ENCODE measurements around the gene OR2V1.

DNA sequence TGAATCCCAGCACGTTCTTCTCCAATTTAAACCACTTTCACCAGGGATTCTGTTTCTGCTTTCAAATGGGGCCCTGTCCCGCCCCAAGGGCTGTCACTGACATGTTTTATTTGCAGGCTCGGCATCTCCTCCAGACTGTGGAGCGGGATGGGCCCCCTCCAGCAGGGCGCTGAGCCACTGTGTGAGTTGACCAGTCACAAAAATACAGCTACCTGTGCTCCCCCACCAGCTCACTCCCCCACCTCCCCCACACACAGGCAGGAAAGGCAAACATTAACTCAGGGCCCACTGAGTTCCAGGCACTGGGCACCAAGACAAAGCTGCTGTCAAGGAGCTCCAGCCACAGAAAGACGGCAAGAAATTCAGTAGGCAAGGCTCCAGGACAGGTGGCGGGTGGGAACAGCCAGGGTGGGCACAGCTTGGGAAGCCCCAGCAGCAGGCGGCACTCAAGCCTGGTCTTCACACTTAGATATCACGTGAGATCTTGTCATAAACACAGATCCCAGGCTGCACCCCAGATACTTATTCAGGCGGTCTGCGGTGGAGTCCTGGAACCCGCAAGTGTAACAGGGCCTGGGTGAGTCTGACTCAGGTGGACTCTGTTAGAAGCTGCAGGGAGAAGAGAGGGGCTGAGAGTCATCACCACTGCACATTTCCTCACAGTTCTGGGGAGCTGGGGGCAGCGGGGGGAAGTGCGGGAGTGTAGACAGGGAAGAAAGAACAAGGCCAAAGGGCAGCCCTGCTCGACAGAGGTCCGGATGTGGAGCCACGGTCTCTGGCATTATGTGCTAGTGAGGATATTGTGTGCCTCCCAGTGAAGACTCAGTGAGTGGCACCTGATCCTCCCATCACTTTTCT is 44.7 kb downstream of the OR2V1 start:
- no peak for TF ChIP-seq POLR2A (IDR thresholded peaks at IDR 0.05)
- TF ChIP-seq, protein P1, sequence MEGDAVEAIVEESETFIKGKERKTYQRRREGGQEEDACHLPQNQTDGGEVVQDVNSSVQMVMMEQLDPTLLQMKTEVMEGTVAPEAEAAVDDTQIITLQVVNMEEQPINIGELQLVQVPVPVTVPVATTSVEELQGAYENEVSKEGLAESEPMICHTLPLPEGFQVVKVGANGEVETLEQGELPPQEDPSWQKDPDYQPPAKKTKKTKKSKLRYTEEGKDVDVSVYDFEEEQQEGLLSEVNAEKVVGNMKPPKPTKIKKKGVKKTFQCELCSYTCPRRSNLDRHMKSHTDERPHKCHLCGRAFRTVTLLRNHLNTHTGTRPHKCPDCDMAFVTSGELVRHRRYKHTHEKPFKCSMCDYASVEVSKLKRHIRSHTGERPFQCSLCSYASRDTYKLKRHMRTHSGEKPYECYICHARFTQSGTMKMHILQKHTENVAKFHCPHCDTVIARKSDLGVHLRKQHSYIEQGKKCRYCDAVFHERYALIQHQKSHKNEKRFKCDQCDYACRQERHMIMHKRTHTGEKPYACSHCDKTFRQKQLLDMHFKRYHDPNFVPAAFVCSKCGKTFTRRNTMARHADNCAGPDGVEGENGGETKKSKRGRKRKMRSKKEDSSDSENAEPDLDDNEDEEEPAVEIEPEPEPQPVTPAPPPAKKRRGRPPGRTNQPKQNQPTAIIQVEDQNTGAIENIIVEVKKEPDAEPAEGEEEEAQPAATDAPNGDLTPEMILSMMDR (IDR thresholded peaks at IDR 0.05) = no peak
- no peak for TF ChIP-seq POLR2AphosphoS5 (IDR thresholded peaks at IDR 0.05)
- TF ChIP-seq EP300 (IDR thresholded peaks at IDR 0.05) = no peak
